Suprapubic skin (tissue), 3 donors: Measurements from ENCODE around the gene KLRF2.

Experiments used
- CTCF ChIP-seq, 2 donors: fragments of 200-600 bp in 1 of 2; fragments of 450-650 bp in 1 of 2; sonication (generic) in 1 of 2; IDR thresholded peaks; one replicate each; pipeline ENCODE4 v1.5.1; 2016 to 2019; ENCODE audit warnings: antibody characterized with exemption in 2 of 2, mild to moderate bottlenecking in 1 of 2, moderate library complexity in 1 of 2
- POLR2A ChIP-seq, 2 donors: fragments of 450-650 bp; IDR thresholded peaks; one replicate each; pipeline ENCODE4 v1.6.1; 2017; ENCODE audit warnings: antibody characterized with exemption in 2 of 2, mild to moderate bottlenecking in 2 of 2, moderate library complexity in 2 of 2

- TF ChIP-seq CTCF (IDR thresholded peaks at IDR 0.05) (no peak), POLR2A (IDR thresholded peaks at IDR 0.05) (peak in 1 of 2 donors; percentile 56)
These were observed 11.8 kb upstream of the KLRF2 start, which contains the start of gene CLEC2B for GRCh38 chr12:9869307-9870161.
